ENCODE measurements around the gene FMNL2.

FMNL2 gene

GRCh38 chr2:152651834-152652233 is 316.9 kb downstream of the FMNL2 start:
- Histone ChIP-seq H3K27ac (no peak overlapping the region), H3K4me1 (no peaks in the 10 kb centered on the region; a peak in 1 of 20 replicates), H3K4me3 (no peak overlapping the region), H3K27me3 (no peaks in the 10 kb centered on the region), H4K20me1 (peaks cover 0 to 29% (median 16%) of the 10 kb centered on the region in 11 experiments; a peak in 16 of 22 replicates), H3K36me3 (peaks cover 88 to 100% (median 95%) of the 10 kb centered on the region in 11 experiments), H3K9ac (no peak overlapping the region), H3K4me2 (no peak overlapping the region), H3K9me3 (replicated peaks in 1 of 11) (no peaks in the 10 kb centered on the region)
- no peak for TF ChIP-seq Cebpa-rat (IDR thresholded peaks at IDR 0.05)

DNA sequence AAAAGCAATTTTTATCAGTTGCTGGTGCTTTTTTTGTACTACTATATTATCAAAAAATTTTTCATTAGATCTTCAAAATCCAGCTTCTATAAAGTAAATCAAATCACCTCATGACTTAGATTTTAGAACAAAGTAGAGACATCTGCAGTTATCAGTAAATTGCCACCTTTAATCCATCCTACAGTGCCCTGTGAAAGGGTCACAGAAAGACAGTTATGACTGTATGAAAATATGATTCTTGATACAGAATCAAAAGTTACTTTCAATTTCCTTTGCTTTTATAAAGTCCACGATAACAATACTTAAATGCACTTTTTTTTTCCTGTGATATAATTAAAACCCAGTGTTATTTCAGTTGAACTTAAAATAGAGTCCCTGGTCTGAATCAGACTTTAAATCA is 320.9 kb downstream of the FMNL2 start:
- H3K27ac ChIP-seq, result no peak overlapping the region

GRCh38 chr2:152657043-152657442 is 322.1 kb downstream of the FMNL2 start:
- Histone ChIP-seq H3K4me1 (no peaks in the 10 kb centered on the region), H3K9me3 (replicated peaks in 1 of 11) (no peaks in the 10 kb centered on the region), H3K4me3 (no peak overlapping the region), H3K27ac (no peak overlapping the region), H3K36me3 (peaks cover 93 to 100% (median 98%) of the 10 kb centered on the region in 11 experiments), H3K9ac (no peak overlapping the region), H3K27me3 (no peaks in the 10 kb centered on the region), H3K4me2 (no peak overlapping the region), H4K20me1 (peaks cover 0 to 36% (median 20%) of the 10 kb centered on the region in 11 experiments; a peak in 13 of 22 replicates)
- no peak for TF ChIP-seq Cebpa-rat (IDR thresholded peaks at IDR 0.05)

More for the DNA sequence above, 320.9 kb downstream of the FMNL2 start:
- Histone ChIP-seq H3K4me2 (no peak overlapping the region), H3K36me3 (peaks cover 93 to 100% (median 97%) of the 10 kb centered on the region in 11 experiments), H3K9ac (no peak overlapping the region), H3K27me3 (no peaks in the 10 kb centered on the region), H4K20me1 (peaks cover 0 to 26% (median 13%) of the 10 kb centered on the region in 11 experiments; a peak in 12 of 22 replicates), H3K4me1 (no peaks in the 10 kb centered on the region), H3K4me3 (no peak overlapping the region), H3K9me3 (replicated peaks in 1 of 11) (no peaks in the 10 kb centered on the region)
- TF ChIP-seq Cebpa-rat (IDR thresholded peaks at IDR 0.05), result no peak

DNA sequence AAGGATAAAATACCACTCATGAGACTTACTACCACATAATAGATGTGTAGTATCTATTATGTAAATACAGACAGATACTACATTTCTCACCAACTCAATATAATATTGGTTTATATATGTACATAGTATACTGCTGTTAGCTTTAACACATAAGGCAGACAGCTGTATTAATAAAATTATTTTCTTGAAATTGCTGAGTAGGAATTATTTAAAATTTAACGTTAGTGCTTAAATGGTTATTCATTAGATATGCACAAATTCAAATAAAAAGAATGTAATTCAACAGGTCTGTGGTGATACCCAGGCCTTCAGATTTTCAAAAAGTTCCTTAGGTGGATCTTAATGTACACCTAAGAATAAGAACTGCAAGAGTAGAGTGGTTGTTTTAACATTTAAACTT is 323.2 kb downstream of the FMNL2 start:
- Histone ChIP-seq H3K4me2 (no peak overlapping the region), H3K4me3 (no peak overlapping the region), H3K9ac (no peak overlapping the region), H3K27ac (no peak overlapping the region), H3K27me3 (no peaks in the 10 kb centered on the region), H4K20me1 (peaks cover 0 to 36% (median 20%) of the 10 kb centered on the region in 11 experiments; a peak in 13 of 22 replicates), H3K36me3 (peaks cover 95 to 100% (median 99%) of the 10 kb centered on the region in 11 experiments), H3K4me1 (no peaks in the 10 kb centered on the region), H3K9me3 (replicated peaks in 1 of 11) (no peaks in the 10 kb centered on the region)
- TF ChIP-seq Cebpa-rat (IDR thresholded peaks at IDR 0.05), result no peak

- no peaks in the 10 kb centered on the region for H3K4me1 ChIP-seq
- no peak overlapping the region for H3K9ac ChIP-seq
- peaks cover 0 to 48% (median 28%) of the 10 kb centered on the region in 11 experiments; a peak in 13 of 22 replicates for H4K20me1 ChIP-seq
- no peak for TF ChIP-seq Cebpa-rat (IDR thresholded peaks at IDR 0.05)
- H3K9me3 ChIP-seq (replicated peaks in 1 of 11), result no peaks in the 10 kb centered on the region
- H3K4me3 ChIP-seq, result no peak overlapping the region
- H3K27me3 ChIP-seq, result no peaks in the 10 kb centered on the region
- no peak overlapping the region for H3K4me2 ChIP-seq
- no peak overlapping the region for H3K27ac ChIP-seq
- H3K36me3 ChIP-seq, result peaks cover 97 to 100% (median 100%) of the 10 kb centered on the region in 11 experiments
Observed at GRCh38 chr2:152661076-152661475, 326.1 kb downstream of the FMNL2 start.

DNA sequence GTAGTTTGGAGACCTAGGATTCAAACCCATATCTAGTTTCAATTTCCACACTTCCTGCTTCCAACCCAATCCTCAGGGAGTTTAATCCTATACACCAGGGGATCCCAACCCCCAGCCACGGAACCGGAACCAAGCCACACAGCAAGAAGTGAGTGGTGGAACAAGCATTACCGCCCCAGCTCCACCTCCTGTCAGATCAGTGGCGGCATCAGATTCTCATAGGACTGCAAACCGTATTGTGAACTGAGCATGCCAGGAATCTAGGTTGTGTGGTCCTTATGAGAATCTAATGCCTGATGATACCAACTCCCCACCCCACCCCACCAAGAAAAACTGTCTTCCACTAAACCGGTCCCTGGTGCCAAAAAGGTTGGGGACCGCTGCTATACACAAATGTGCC is 329.8 kb downstream of the FMNL2 start:
- Histone ChIP-seq H3K4me1 (no peaks in the 10 kb centered on the region), H3K9ac (no peak overlapping the region), H3K36me3 (peaks cover 97 to 100% (median 100%) of the 10 kb centered on the region in 11 experiments), H3K4me2 (no peak overlapping the region), H3K4me3 (no peak overlapping the region), H4K20me1 (peaks cover 0 to 44% (median 21%) of the 10 kb centered on the region in 11 experiments; a peak in 9 of 22 replicates), H3K27ac (no peak overlapping the region), H3K27me3 (no peaks in the 10 kb centered on the region), H3K9me3 (replicated peaks in 1 of 11) (no peaks in the 10 kb centered on the region)
- TF ChIP-seq Cebpa-rat (IDR thresholded peaks at IDR 0.05), result no peak

GRCh38 chr2:152674334-152674733 is 339.4 kb downstream of the FMNL2 start:
- H3K4me2 ChIP-seq, result no peak overlapping the region
- H3K9me3 ChIP-seq (replicated peaks in 1 of 11), result no peaks in the 10 kb centered on the region
- no peak overlapping the region for H3K27ac ChIP-seq
- H4K20me1 ChIP-seq, result peaks cover 0 to 54% (median 17%) of the 10 kb centered on the region in 11 experiments; a peak in 14 of 22 replicates
- no peak for TF ChIP-seq Cebpa-rat (IDR thresholded peaks at IDR 0.05)
- peaks cover 87 to 100% (median 99%) of the 10 kb centered on the region in 11 experiments for H3K36me3 ChIP-seq
- no peak overlapping the region for H3K4me3 ChIP-seq
- H3K4me1 ChIP-seq, result no peaks in the 10 kb centered on the region
- H3K9ac ChIP-seq, result no peak overlapping the region
- H3K27me3 ChIP-seq, result no peaks in the 10 kb centered on the region

- Histone ChIP-seq H3K4me1 (no peaks in the 10 kb centered on the region), H3K27me3 (no peaks in the 10 kb centered on the region), H3K4me2 (no peak overlapping the region), H4K20me1 (peaks cover 6 to 65% (median 19%) of the 10 kb centered on the region in 11 experiments; a peak in 17 of 22 replicates), H3K27ac (no peak overlapping the region), H3K4me3 (no peak overlapping the region), H3K9me3 (replicated peaks in 1 of 11) (no peaks in the 10 kb centered on the region), H3K9ac (no peak overlapping the region), H3K36me3 (peaks cover 88 to 100% (median 99%) of the 10 kb centered on the region in 11 experiments)
- TF ChIP-seq Cebpa-rat (IDR thresholded peaks at IDR 0.05), result no peak
Observed at GRCh38 chr2:152676461-152676860, 341.5 kb downstream of the FMNL2 start.

DNA sequence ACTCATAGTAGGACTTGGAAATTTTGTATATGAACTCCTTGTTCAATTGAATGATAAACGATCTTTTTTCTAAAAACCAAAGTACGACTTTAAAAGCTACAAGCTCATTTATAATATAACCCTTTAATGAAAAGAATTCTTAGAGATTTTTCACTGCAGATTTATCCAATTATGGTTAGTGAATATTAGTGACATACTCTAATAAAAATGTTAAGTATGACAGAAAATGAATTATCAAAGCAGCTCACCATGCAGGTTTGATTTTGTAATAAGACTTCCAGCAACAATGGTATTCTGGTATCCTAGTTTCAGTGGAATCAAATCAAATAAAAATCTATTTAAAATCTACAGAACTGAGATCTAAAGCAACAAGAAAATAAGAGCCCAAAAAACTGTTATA is 343.8 kb downstream of the FMNL2 start:
- Histone ChIP-seq H4K20me1 (peaks cover 20 to 78% (median 34%) of the 10 kb centered on the region in 11 experiments; a peak in 21 of 22 replicates), H3K4me1 (peaks cover 0 to 16% (median 11%) of the 10 kb centered on the region in 10 experiments; a peak in 13 of 20 replicates), H3K27me3 (no peaks in the 10 kb centered on the region), H3K4me2 (no peak overlapping the region), H3K9ac (no peak overlapping the region), H3K4me3 (no peak overlapping the region), H3K9me3 (replicated peaks in 1 of 11) (no peaks in the 10 kb centered on the region), H3K36me3 (peaks cover 81 to 100% (median 94%) of the 10 kb centered on the region in 11 experiments), H3K27ac (no peak overlapping the region)
- TF ChIP-seq Cebpa-rat (IDR thresholded peaks at IDR 0.05), result no peak

DNA sequence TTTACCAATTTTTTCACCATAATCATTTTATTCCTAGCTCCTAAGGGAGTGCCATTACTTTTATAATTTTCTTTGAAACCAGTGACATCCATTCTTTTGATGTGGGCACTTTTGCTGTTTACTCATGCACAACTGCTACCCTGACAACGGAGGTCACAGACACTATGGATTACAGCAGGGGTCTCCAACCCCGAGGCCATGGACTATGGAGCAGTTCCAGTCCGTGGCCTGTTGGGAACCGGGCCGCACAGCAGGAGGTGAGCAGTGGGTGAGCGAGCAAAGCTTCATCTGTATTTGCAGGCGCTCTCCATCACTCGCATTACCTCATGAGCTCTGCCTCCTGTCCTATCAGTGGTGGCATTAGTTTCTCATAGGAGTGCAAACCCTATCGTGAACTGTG is 347.7 kb downstream of the FMNL2 start:
- Histone ChIP-seq H3K4me3 (no peak overlapping the region), H3K9ac (no peak overlapping the region), H3K4me2 (peak overlapping the region in 6 of 11 experiments; percentile 18 to 65 (median 42); a peak in 12 of 22 replicates), H3K36me3 (peaks cover 69 to 100% (median 84%) of the 10 kb centered on the region in 11 experiments), H4K20me1 (peaks cover 34 to 82% (median 60%) of the 10 kb centered on the region in 11 experiments; a peak in 21 of 22 replicates), H3K27ac (no peak overlapping the region), H3K9me3 (replicated peaks in 1 of 11) (no peaks in the 10 kb centered on the region), H3K27me3 (no peaks in the 10 kb centered on the region), H3K4me1 (peaks cover 0 to 17% (median 11%) of the 10 kb centered on the region in 10 experiments; a peak in 13 of 20 replicates)
- TF ChIP-seq Cebpa-rat (IDR thresholded peaks at IDR 0.05), result no peak
